HCT116 (cell line): ENCODE data around the gene SMIM41. TPM values are rescaled to one million over a fixed set of nuclear protein-coding genes. Genes with fewer than 3 reads are reported as not detected.

ENCODE experiments used
- ATAC-seq: fragments of 200-7000 bp; cut with Tn5 transposase; 2 replicates; pipeline ENCODE4 v1.9.1; 2020; ENCODE audit warnings: mild to moderate bottlenecking, moderate library complexity
- BruUV-seq: library from RNA; stranded (reverse); fragments of 400-500 nt; replicated peaks from 2 replicates; lab custom pipeline; 2021; lab: Mats Ljungman, UMichigan
- CTCF ChIA-PET: fragments of 300-600 bp; sonication (Branson Sonifier 250); formaldehyde crosslinking; loops from one replicate; lab custom pipeline; 2021; ENCODE audit warnings: antibody characterized with exemption; lab: Charles Lee
- POLR2A ChIA-PET: fragments of 300-600, 350-600 bp; sonication (Branson Sonifier 250); formaldehyde crosslinking; loops from one replicate; lab custom pipeline; 2021; ENCODE audit warnings: antibody characterized with exemption; lab: Charles Lee
- RAD21 ChIA-PET, 2 experiments: fragments of 300-600 bp; sonication (Branson Sonifier 250); formaldehyde crosslinking; loops; one replicate each; lab custom pipeline; 2023; ENCODE audit warnings: low total read pairs in 2 of 2; ENCODE audit not compliant: uncharacterized antibody in 2 of 2, unreplicated experiment in 2 of 2, low non-redundant PET in 1 of 2; lab: Charles Lee
- DNase-seq: peaks from one replicate; pipeline ENCODE4 v3.0.0-alpha.2; 2010; ENCODE audit warnings: low read depth, low spot score
- H2AFZ ChIP-seq: fragments of 200-600 bp; shearing (Covaris generic), sonication (generic); 2 replicates; pipeline ENCODE4 v1.6.1; 2017; ENCODE audit warnings: low read depth, mixed run types, mixed read lengths, antibody characterized with exemption, low read length; ENCODE audit not compliant: poor library complexity, severe bottlenecking
- H3K27ac ChIP-seq: 2 replicates; pipeline ENCODE4 v1.5.1; 2012; ENCODE audit warnings: low read depth, low read length
- H3K27me3 ChIP-seq: fragments of 200-600 bp; sonication (generic); 2 replicates; pipeline ENCODE4 v1.6.1; 2016; ENCODE audit warnings: mixed run types, low read length, mixed read lengths; ENCODE audit not compliant: insufficient read depth
- H3K36me3 ChIP-seq, 2 experiments: fragments of 200-500 bp in 1 of 2; fragments of 200-600 bp in 1 of 2; sonication (Bioruptor generic) in 1 of 2; sonication (generic) in 1 of 2; 2 replicates each; pipeline versions ENCODE4 v1.5.1 to v1.6.1; 2014 to 2016; ENCODE audit warnings: low read length in 2 of 2, inconsistent platforms in 1 of 2, mixed read lengths in 1 of 2, mixed run types in 1 of 2; ENCODE audit not compliant: insufficient read depth in 2 of 2, control insufficient read depth in 1 of 2
- H3K4me1 ChIP-seq, 2 experiments: fragments of 200-600 bp in 1 of 2; sonication (generic) in 1 of 2; 2 replicates each; pipeline versions ENCODE4 v1.5.1 to v1.6.1; 2012 to 2017; ENCODE audit warnings: low read length in 2 of 2, inconsistent platforms in 1 of 2, mild to moderate bottlenecking in 1 of 2, mixed read lengths in 1 of 2, mixed run types in 1 of 2, moderate library complexity in 1 of 2; ENCODE audit not compliant: insufficient read depth in 2 of 2, control insufficient read depth in 1 of 2
- H3K4me2 ChIP-seq: fragments of 200-600 bp; sonication (generic); 2 replicates; pipeline ENCODE4 v1.6.1; 2017; ENCODE audit warnings: mixed run types, low read length, mixed read lengths
- H3K4me3 ChIP-seq, 2 experiments: fragments of 200-600 bp in 1 of 2; sonication (generic) in 1 of 2; replicated peaks in 1 of 2; 2 replicates each; pipeline ENCODE4 v1.5.1; 2011 to 2016; ENCODE audit warnings: low read length in 2 of 2, control low read depth in 1 of 2, low read depth in 1 of 2, mild to moderate bottlenecking in 1 of 2, mixed read lengths in 1 of 2, mixed run types in 1 of 2
- H3K79me2 ChIP-seq: fragments of 200-600 bp; sonication (generic); 2 replicates; pipeline ENCODE4 v1.6.1; 2017; ENCODE audit warnings: mild to moderate bottlenecking, mixed run types, low read length, moderate library complexity, mixed read lengths; ENCODE audit not compliant: insufficient read depth
- H3K9ac ChIP-seq: fragments of 200-600 bp; sonication (generic); 2 replicates; pipeline ENCODE4 v1.6.1; 2016; ENCODE audit warnings: low read length, mixed read lengths
- H3K9me2 ChIP-seq: fragments of 200-600 bp; sonication (generic), shearing (Covaris generic); 2 replicates; pipeline ENCODE4 v1.6.1; 2017; ENCODE audit warnings: mixed run types, mild to moderate bottlenecking, moderate library complexity; ENCODE audit not compliant: insufficient read depth
- H3K9me3 ChIP-seq, 2 experiments: fragments of 200-500 bp in 1 of 2; fragments of 200-600 bp in 1 of 2; sonication (Bioruptor generic) in 1 of 2; sonication (generic) in 1 of 2; 2 replicates each; pipeline ENCODE4 v1.6.1; 2014 to 2017; ENCODE audit warnings: low read length in 2 of 2, mixed read lengths in 2 of 2, inconsistent platforms in 1 of 2, low read depth in 1 of 2, mild to moderate bottlenecking in 1 of 2, mixed run types in 1 of 2, moderate library complexity in 1 of 2; ENCODE audit not compliant: control insufficient read depth in 1 of 2, insufficient read depth in 1 of 2
- H4K20me1 ChIP-seq: fragments of 200-600 bp; sonication (generic), shearing (Covaris generic); 2 replicates; pipeline ENCODE4 v1.6.1; 2017; ENCODE audit warnings: mixed run types, mild to moderate bottlenecking, moderate library complexity; ENCODE audit not compliant: insufficient read depth
- EZH2 ChIP-seq: fragments of 200-600 bp; sonication (generic); IDR thresholded peaks from 2 replicates; pipeline ENCODE4 v1.6.1; 2017; ENCODE audit warnings: antibody characterized with exemption, mixed run types
- POLR2AphosphoS5 ChIP-seq: IDR thresholded peaks from 2 replicates; pipeline ENCODE4 v1.6.1; 2011; ENCODE audit warnings: mild to moderate bottlenecking, low read depth, low read length, moderate library complexity
- ZFX ChIP-seq: fragments of 450-650 bp; IDR thresholded peaks from 2 replicates; pipeline ENCODE4 v1.6.1; 2017
- intact Hi-C: fragments of 100-400 bp; cut with micrococcal nuclease; formaldehyde crosslinking; loops from 2 replicates; pipeline ENCODE4 v1.10.0; 2022
- total RNA-seq: library from RNA; stranded (reverse); gene quantifications from one replicate; pipeline ENCODE4 v1.2.1, GENCODE V29; 2021; ENCODE audit not compliant: unreplicated experiment

The SMIM41 gene
- total RNA-seq, 1 experiment from 2014 or later = not detected

DNA sequence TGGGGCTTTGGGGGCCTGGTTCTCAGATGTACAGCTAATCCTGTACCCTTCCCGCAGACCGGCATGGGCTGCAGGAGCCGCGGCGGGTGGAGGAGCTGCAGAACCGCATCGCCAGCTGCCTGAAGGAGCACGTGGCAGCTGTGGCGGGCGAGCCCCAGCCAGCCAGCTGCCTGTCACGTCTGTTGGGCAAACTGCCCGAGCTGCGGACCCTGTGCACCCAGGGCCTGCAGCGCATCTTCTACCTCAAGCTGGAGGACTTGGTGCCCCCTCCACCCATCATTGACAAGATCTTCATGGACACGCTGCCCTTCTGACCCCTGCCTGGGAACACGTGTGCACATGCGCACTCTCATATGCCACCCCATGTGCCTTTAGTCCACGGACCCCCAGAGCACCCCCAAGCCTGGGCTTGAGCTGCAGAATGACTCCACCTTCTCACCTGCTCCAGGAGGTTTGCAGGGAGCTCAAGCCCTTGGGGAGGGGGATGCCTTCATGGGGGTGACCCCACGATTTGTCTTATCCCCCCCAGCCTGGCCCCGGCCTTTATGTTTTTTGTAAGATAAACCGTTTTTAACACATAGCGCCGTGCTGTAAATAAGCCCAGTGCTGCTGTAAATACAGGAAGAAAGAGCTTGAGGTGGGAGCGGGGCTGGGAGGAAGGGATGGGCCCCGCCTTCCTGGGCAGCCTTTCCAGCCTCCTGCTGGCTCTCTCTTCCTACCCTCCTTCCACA is 20.7 kb upstream of the SMIM41 start (continued):
- no peak for TF ChIP-seq POLR2AphosphoS5
- no peak for TF ChIP-seq EZH2

GRCh38 chr12:52059582-52060497 is 19.7 kb upstream of the SMIM41 start:
- RAD21 ChIA-PET = no interaction called here
- no peaks in the 10 kb centered on the region for H3K79me2 ChIP-seq
- intact Hi-C loops = no loop called here
- TF ChIP-seq ZFX (no peak), POLR2AphosphoS5 (0 out of 2 replicates have a peak, but pooled peaks have one; percentile 14)
- TF ChIP-seq, all 23 proteins: peak for 1
- Histone ChIP-seq H3K9ac (no peak overlapping the region), H2AFZ (no peak overlapping the region), H4K20me1 (no peaks in the 10 kb centered on the region), H3K4me1 (peaks cover 0 to 17% of the 10 kb centered on the region in 2 experiments; a peak in 2 of 4 replicates), H3K9me2 (no peaks in the 10 kb centered on the region), H3K4me3 (no peak overlapping the region), H3K4me2 (no peak overlapping the region), H3K27me3 (no peaks in the 10 kb centered on the region), H3K36me3 (peaks cover 3 to 8% of the 10 kb centered on the region in 2 experiments; a peak in 2 of 4 replicates), H3K9me3 (no peaks in the 10 kb centered on the region), H3K27ac (no peak overlapping the region)
- ATAC-seq (no peak), DNase-seq (peak; percentile 63)
- CTCF ChIA-PET = interaction anchor here (1.0 to 5.7 kb wide), 3 partner anchors 9 to 35 kb away, joined by 5 to 27 read pairs (median 6); partner anchors contain the start of gene ATG101
- no TSS peak for BruUV-seq
- POLR2A ChIA-PET = interaction anchor here (1.3 to 1.8 kb wide), 2 partner anchors 8 to 9 kb away, joined by 4 to 6 read pairs; partner anchors contain the start of gene NR4A1
